ENCODE data around the gene TEX35.

GRCh38 chr1:178493301-178493741 is 19.6 kb upstream of the TEX35 start:
- TF ChIP-seq CTCF (optimal IDR thresholded peaks at IDR 0.05 in 1 of 3, IDR thresholded peaks at IDR 0.05 in 1 of 3, conservative IDR thresholded peaks at IDR 0.05 in 1 of 3; ENCODE audit: extremely low read depth in 1 of 3, insufficient read depth in 2 of 3, low read length in 3 of 3) (no peak), EZH2 (IDR thresholded peaks at IDR 0.05; ENCODE audit: low read length) (no peak)
